GM23338 (cell line): ENCODE measurements around the gene PPP6R3. TPM values are rescaled to one million over a fixed set of nuclear protein-coding genes. Genes with fewer than 3 reads are reported as not detected.

Experiments
- ATAC-seq: fragments of 200-7000 bp; cut with Tn5 transposase; 3 replicates; pipeline ENCODE4 v1.9.1; 2020
- DNase-seq: peaks from one replicate; pipeline ENCODE4 v3.0.0-alpha.2; 2015; ENCODE audit warnings: low spot score
- H2AFZ ChIP-seq: fragments of 200-600 bp; sonication (generic); 2 replicates; pipeline ENCODE4 v1.8.0; 2016; ENCODE audit warnings: antibody characterized with exemption, mild to moderate bottlenecking, moderate library complexity
- H3F3A ChIP-seq: fragments of 200-600 bp; sonication (generic); replicated peaks from 2 replicates; pipeline ENCODE4 v1.8.0; 2017; ENCODE audit warnings: antibody characterized with exemption, mixed run types, low read depth
- H3K27ac ChIP-seq: fragments of 200-600 bp; sonication (generic); 2 replicates; pipeline ENCODE4 v1.6.1; 2016; ENCODE audit warnings: low read depth
- H3K27me3 ChIP-seq: fragments of 200-600 bp; sonication (generic); 2 replicates; pipeline ENCODE4 v1.8.0; 2016; ENCODE audit warnings: mild to moderate bottlenecking, mixed run types, moderate library complexity; ENCODE audit not compliant: insufficient read depth
- H3K36me3 ChIP-seq: fragments of 200-600 bp; sonication (generic); 2 replicates; pipeline ENCODE4 v1.8.0; 2016; ENCODE audit warnings: mild to moderate bottlenecking; ENCODE audit not compliant: insufficient read depth
- H3K4me1 ChIP-seq: fragments of 200-600 bp; sonication (generic); 2 replicates; pipeline ENCODE4 v1.8.0; 2016; ENCODE audit warnings: mild to moderate bottlenecking, moderate library complexity; ENCODE audit not compliant: insufficient read depth
- H3K4me2 ChIP-seq: fragments of 200-600 bp; sonication (generic); 2 replicates; pipeline ENCODE4 v1.7.1; 2017; ENCODE audit warnings: mixed run types
- H3K4me3 ChIP-seq: fragments of 200-600 bp; sonication (generic); 2 replicates; pipeline ENCODE4 v1.6.1; 2016; ENCODE audit warnings: mixed run types
- H3K79me2 ChIP-seq: fragments of 200-600 bp; sonication (generic); replicated peaks from 2 replicates; pipeline ENCODE4 v1.8.0; 2017; ENCODE audit warnings: mild to moderate bottlenecking; ENCODE audit not compliant: insufficient read depth
- H3K9me2 ChIP-seq: fragments of 200-600 bp; sonication (generic); 2 replicates; pipeline ENCODE4 v1.8.0; 2017; ENCODE audit not compliant: insufficient read depth
- H4K20me1 ChIP-seq: fragments of 200-600 bp; sonication (generic); replicated peaks from 2 replicates; pipeline ENCODE4 v1.8.0; 2017; ENCODE audit warnings: mild to moderate bottlenecking; ENCODE audit not compliant: insufficient read depth
- H3K27ac Mint-ChIP-seq: 2 replicates; pipeline ENCODE4 v1.8.0; 2020; ENCODE audit warnings: inconsistent platforms, mild to moderate bottlenecking, moderate library complexity, mixed read lengths
- H3K27me3 Mint-ChIP-seq: 3 replicates; pipeline ENCODE4 v1.8.0; 2022; ENCODE audit warnings: low read depth, mild to moderate bottlenecking, moderate library complexity, mixed read lengths, inconsistent platforms; ENCODE audit not compliant: insufficient read depth, poor library complexity
- H3K36me3 Mint-ChIP-seq: 3 replicates; pipeline ENCODE4 v1.8.0; 2021; ENCODE audit warnings: low read depth, mild to moderate bottlenecking, inconsistent platforms, moderate library complexity, mixed read lengths
- H3K4me1 Mint-ChIP-seq: 3 replicates; pipeline ENCODE4 v1.8.0; 2020; ENCODE audit warnings: mild to moderate bottlenecking, inconsistent platforms, mixed read lengths
- H3K4me3 Mint-ChIP-seq: 3 replicates; pipeline ENCODE4 v1.8.0; 2021; ENCODE audit warnings: moderate library complexity, mild to moderate bottlenecking, inconsistent platforms, mixed read lengths
- H3K9me3 Mint-ChIP-seq: 3 replicates; pipeline ENCODE4 v1.8.0; 2020; ENCODE audit warnings: moderate library complexity, mild to moderate bottlenecking, inconsistent platforms, mixed read lengths
- CREB1 ChIP-seq: fragments of 250-450 bp; sonication (Bioruptor Pico); IDR thresholded peaks from 2 replicates; pipeline ENCODE4 v1.5.0; 2020; ENCODE audit warnings: low read depth, mild to moderate bottlenecking, moderate library complexity
- EZH2phosphoT487 ChIP-seq: fragments of 200-600 bp; sonication (generic); IDR thresholded peaks from one replicate; pipeline ENCODE4 v1.8.1; 2018; ENCODE audit warnings: antibody characterized with exemption; ENCODE audit not compliant: unreplicated experiment
- NANOG ChIP-seq: IDR thresholded peaks from 2 replicates; pipeline ENCODE4 v1.6.1; 2016; ENCODE audit warnings: antibody characterized with exemption, borderline replicate concordance
- ZNF114 ChIP-seq: fragments of 250-450 bp; sonication (Bioruptor Pico); IDR thresholded peaks from 2 replicates; pipeline ENCODE4 v1.5.0; 2020; ENCODE audit warnings: mild to moderate bottlenecking, moderate library complexity
- polyA plus RNA-seq: library from polyadenylated mRNA; unstranded; fragments of >200 nt; fragmentation: Nextera tagmentation; extraction: Ambion mirVana; gene quantifications from 2 replicates; pipeline ENCODE4 v1.2.1, GENCODE V29; 2016
- total RNA-seq: library from RNA; depleted of rRNA; stranded (reverse); fragments of >200 nt; shearing (Covaris generic); gene quantifications from 2 replicates; pipeline ENCODE4 v1.2.3, GENCODE V29; 2014
- TF ChIP-seq, protein P1 (sequence below): fragments of 250-450 bp; sonication (Bioruptor Pico); IDR thresholded peaks from 2 replicates; pipeline ENCODE4 v1.5.0; 2020; ENCODE audit warnings: mild to moderate bottlenecking, moderate library complexity
- TF ChIP-seq, protein P2 (sequence below): IDR thresholded peaks from 2 replicates; pipeline ENCODE4 v1.6.1; 2016; ENCODE audit warnings: antibody characterized with exemption

Gene PPP6R3
- total and polyA plus RNA-seq, 2 experiments from 2014 or later, result 170 to 268 TPM

DNA sequence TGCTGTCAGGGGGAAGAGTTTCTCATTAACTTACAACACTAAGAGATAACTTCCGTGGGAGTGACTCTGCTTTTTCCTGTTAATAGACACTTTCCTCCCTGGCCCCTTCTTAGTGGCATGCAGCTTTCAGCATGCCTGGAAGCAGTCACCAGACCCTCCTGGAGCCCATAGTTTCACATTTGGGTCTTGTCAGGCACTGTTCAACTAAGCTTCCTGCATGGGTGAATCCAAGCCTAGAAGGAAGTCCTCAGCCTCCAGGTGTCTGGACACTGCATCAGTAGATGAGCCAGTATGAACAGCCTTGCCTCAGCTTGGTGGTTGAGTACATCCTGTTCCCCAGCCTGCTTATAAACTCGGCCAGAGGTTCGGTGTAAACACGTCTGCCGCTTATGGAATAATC, 68.1 kb downstream of the PPP6R3 start:
- H3K27me3 Mint-ChIP-seq, result no peaks in the 10 kb centered on the region
- H3K36me3 Mint-ChIP-seq, result peaks cover 37% of the 10 kb centered on the region
- Histone ChIP-seq H3K36me3 (peaks cover 7% of the 10 kb centered on the region), H3K4me1 (peaks cover 13% of the 10 kb centered on the region; the same call in 1 of the 2 replicates), H2AFZ (no peak overlapping the region), H3K9me2 (no peaks in the 10 kb centered on the region), H3K27me3 (no peaks in the 10 kb centered on the region), H4K20me1 (peaks cover 46% of the 10 kb centered on the region), H3K4me2 (no peak overlapping the region), H3K79me2 (peaks cover 100% of the 10 kb centered on the region), H3F3A (no peaks in the 10 kb centered on the region), H3K27ac (no peak overlapping the region; the same call in 1 of the 2 replicates), H3K4me3 (no peak overlapping the region)
- no peak overlapping the region for H3K27ac Mint-ChIP-seq
- ATAC-seq, result no peak
- H3K4me3 Mint-ChIP-seq, result no peak overlapping the region
- DNase-seq, result no peak
- H3K4me1 Mint-ChIP-seq, result peaks cover 53% of the 10 kb centered on the region
- TF ChIP-seq, protein P1, sequence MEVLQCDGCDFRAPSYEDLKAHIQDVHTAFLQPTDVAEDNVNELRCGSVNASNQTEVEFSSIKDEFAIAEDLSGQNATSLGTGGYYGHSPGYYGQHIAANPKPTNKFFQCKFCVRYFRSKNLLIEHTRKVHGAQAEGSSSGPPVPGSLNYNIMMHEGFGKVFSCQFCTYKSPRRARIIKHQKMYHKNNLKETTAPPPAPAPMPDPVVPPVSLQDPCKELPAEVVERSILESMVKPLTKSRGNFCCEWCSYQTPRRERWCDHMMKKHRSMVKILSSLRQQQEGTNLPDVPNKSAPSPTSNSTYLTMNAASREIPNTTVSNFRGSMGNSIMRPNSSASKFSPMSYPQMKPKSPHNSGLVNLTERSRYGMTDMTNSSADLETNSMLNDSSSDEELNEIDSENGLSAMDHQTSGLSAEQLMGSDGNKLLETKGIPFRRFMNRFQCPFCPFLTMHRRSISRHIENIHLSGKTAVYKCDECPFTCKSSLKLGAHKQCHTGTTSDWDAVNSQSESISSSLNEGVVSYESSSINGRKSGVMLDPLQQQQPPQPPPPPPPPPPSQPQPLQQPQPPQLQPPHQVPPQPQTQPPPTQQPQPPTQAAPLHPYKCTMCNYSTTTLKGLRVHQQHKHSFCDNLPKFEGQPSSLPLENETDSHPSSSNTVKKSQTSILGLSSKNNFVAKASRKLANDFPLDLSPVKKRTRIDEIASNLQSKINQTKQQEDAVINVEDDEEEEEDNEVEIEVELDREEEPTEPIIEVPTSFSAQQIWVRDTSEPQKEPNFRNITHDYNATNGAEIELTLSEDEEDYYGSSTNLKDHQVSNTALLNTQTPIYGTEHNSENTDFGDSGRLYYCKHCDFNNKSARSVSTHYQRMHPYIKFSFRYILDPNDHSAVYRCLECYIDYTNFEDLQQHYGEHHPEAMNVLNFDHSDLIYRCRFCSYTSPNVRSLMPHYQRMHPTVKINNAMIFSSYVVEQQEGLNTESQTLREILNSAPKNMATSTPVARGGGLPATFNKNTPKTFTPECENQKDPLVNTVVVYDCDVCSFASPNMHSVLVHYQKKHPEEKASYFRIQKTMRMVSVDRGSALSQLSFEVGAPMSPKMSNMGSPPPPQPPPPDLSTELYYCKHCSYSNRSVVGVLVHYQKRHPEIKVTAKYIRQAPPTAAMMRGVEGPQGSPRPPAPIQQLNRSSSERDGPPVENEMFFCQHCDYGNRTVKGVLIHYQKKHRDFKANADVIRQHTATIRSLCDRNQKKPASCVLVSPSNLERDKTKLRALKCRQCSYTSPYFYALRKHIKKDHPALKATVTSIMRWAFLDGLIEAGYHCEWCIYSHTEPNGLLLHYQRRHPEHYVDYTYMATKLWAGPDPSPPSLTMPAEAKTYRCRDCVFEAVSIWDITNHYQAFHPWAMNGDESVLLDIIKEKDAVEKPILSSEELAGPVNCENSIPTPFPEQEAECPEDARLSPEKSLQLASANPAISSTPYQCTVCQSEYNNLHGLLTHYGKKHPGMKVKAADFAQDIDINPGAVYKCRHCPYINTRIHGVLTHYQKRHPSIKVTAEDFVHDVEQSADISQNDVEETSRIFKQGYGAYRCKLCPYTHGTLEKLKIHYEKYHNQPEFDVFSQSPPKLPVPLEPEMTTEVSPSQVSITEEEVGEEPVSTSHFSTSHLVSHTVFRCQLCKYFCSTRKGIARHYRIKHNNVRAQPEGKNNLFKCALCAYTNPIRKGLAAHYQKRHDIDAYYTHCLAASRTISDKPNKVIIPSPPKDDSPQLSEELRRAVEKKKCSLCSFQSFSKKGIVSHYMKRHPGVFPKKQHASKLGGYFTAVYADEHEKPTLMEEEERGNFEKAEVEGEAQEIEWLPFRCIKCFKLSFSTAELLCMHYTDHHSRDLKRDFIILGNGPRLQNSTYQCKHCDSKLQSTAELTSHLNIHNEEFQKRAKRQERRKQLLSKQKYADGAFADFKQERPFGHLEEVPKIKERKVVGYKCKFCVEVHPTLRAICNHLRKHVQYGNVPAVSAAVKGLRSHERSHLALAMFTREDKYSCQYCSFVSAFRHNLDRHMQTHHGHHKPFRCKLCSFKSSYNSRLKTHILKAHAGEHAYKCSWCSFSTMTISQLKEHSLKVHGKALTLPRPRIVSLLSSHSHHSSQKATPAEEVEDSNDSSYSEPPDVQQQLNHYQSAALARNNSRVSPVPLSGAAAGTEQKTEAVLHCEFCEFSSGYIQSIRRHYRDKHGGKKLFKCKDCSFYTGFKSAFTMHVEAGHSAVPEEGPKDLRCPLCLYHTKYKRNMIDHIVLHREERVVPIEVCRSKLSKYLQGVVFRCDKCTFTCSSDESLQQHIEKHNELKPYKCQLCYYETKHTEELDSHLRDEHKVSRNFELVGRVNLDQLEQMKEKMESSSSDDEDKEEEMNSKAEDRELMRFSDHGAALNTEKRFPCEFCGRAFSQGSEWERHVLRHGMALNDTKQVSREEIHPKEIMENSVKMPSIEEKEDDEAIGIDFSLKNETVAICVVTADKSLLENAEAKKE (CRISPR knock-in tag), result no peak
- no peaks in the 10 kb centered on the region for H3K9me3 Mint-ChIP-seq

DNA sequence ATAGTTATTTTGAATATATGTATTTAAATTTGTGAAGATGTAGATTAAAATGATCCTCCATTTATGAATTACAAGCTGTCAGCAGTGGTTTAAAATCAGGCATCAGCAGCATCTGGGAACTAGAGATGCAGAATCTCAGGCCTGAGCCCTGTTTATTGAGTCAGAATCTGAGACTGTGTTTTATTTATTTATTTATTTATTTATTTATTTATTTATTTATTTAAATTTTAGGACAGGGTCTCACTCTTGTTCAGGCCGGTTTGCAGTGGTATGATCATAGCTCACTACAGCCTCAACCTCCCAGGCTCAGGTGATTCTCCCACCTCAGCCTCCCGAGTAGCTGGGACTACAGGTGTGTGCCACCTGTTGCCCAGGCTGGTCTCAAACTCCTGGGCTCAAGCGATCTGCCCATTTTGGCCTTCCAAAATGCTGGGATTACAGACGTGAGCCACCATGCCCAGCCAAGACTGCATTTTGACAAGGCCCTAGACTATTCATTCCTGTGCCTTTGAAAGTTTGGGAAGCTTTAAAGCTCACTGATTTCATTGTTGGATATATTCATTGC, 70.7 kb downstream of the PPP6R3 start:
- Histone ChIP-seq H3K27me3 (no peaks in the 10 kb centered on the region), H3K36me3 (peaks cover 7% of the 10 kb centered on the region), H3K4me2 (no peak overlapping the region), H2AFZ (no peak overlapping the region), H3K4me1 (peaks cover 32% of the 10 kb centered on the region), H3K4me3 (no peak overlapping the region), H3K27ac (no peak overlapping the region; the same call in 1 of the 2 replicates), H3K9me2 (no peaks in the 10 kb centered on the region), H3F3A (no peaks in the 10 kb centered on the region), H4K20me1 (peaks cover 59% of the 10 kb centered on the region), H3K79me2 (peaks cover 100% of the 10 kb centered on the region)
- ATAC-seq (no peak), DNase-seq (no peak)
- H3K4me1 Mint-ChIP-seq, result peaks cover 58% of the 10 kb centered on the region
- no peak for TF ChIP-seq CREB1 (CRISPR knock-in tag)
- no peak for TF ChIP-seq EZH2phosphoT487
- TF ChIP-seq, protein P2, sequence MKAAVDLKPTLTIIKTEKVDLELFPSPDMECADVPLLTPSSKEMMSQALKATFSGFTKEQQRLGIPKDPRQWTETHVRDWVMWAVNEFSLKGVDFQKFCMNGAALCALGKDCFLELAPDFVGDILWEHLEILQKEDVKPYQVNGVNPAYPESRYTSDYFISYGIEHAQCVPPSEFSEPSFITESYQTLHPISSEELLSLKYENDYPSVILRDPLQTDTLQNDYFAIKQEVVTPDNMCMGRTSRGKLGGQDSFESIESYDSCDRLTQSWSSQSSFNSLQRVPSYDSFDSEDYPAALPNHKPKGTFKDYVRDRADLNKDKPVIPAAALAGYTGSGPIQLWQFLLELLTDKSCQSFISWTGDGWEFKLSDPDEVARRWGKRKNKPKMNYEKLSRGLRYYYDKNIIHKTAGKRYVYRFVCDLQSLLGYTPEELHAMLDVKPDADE, result no peak
- no peak for TF ChIP-seq ZNF114 (CRISPR knock-in tag)
- TF ChIP-seq NANOG, result no peak
- no peaks in the 10 kb centered on the region for H3K27me3 Mint-ChIP-seq
- H3K4me3 Mint-ChIP-seq, result no peak overlapping the region
- peaks cover 21% of the 10 kb centered on the region for H3K36me3 Mint-ChIP-seq
- no peaks in the 10 kb centered on the region for H3K9me3 Mint-ChIP-seq
- H3K27ac Mint-ChIP-seq, result peak overlapping the region; percentile 76
